Measurements from ENCODE around the gene TEX19. TPM values are rescaled to one million over a fixed set of nuclear protein-coding genes. Genes with fewer than 3 reads are reported as not detected.

The TEX19 gene
- total and polyA plus RNA-seq, 9 of the 15 experiments (the other 6 are each of a cell fraction or from before 2014, with no cell fraction given), result 0.10 to 4.9 (median 1.9) TPM

- TF ChIP-seq HDAC6 (IDR thresholded peaks at IDR 0.05; ENCODE audit: low read depth, low read length) (no peak), MBD1 (CRISPR knock-in tag; IDR thresholded peaks at IDR 0.05) (no peak), THAP12 (CRISPR knock-in tag; IDR thresholded peaks at IDR 0.05) (no peak), ATF7 (IDR thresholded peaks at IDR 0.05) (no peak), ZC3H4 (CRISPR knock-in tag; IDR thresholded peaks at IDR 0.05; ENCODE audit: borderline replicate concordance) (no peak), PRPF4 (IDR thresholded peaks at IDR 0.05; ENCODE audit: insufficient read depth, low read depth, low read length, poor library complexity, severe bottlenecking) (no peak), XRCC3 (IDR thresholded peaks at IDR 0.05) (no peak), NFIC (IDR thresholded peaks at IDR 0.05) (no peak), POLR3G (IDR thresholded peaks at IDR 0.05; ENCODE audit: extremely low read depth, insufficient read length, insufficient replicate concordance) (no peak), TCFL5 (CRISPR knock-in tag; conservative IDR thresholded peaks at IDR 0.05) (no peak), ZZZ3 (IDR thresholded peaks at IDR 0.05) (no peak), CBFA2T3 (IDR thresholded peaks at IDR 0.05) (peak; percentile 12; the same call in 1 of the 2 replicates), ZNF253 (CRISPR knock-in tag; conservative IDR thresholded peaks at IDR 0.05) (no peak)
- TF ChIP-seq, protein P1, sequence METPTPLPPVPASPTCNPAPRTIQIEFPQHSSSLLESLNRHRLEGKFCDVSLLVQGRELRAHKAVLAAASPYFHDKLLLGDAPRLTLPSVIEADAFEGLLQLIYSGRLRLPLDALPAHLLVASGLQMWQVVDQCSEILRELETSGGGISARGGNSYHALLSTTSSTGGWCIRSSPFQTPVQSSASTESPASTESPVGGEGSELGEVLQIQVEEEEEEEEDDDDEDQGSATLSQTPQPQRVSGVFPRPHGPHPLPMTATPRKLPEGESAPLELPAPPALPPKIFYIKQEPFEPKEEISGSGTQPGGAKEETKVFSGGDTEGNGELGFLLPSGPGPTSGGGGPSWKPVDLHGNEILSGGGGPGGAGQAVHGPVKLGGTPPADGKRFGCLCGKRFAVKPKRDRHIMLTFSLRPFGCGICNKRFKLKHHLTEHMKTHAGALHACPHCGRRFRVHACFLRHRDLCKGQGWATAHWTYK (CRISPR knock-in tag; IDR thresholded peaks at IDR 0.05), result no peak
- TF ChIP-seq, protein P2, sequence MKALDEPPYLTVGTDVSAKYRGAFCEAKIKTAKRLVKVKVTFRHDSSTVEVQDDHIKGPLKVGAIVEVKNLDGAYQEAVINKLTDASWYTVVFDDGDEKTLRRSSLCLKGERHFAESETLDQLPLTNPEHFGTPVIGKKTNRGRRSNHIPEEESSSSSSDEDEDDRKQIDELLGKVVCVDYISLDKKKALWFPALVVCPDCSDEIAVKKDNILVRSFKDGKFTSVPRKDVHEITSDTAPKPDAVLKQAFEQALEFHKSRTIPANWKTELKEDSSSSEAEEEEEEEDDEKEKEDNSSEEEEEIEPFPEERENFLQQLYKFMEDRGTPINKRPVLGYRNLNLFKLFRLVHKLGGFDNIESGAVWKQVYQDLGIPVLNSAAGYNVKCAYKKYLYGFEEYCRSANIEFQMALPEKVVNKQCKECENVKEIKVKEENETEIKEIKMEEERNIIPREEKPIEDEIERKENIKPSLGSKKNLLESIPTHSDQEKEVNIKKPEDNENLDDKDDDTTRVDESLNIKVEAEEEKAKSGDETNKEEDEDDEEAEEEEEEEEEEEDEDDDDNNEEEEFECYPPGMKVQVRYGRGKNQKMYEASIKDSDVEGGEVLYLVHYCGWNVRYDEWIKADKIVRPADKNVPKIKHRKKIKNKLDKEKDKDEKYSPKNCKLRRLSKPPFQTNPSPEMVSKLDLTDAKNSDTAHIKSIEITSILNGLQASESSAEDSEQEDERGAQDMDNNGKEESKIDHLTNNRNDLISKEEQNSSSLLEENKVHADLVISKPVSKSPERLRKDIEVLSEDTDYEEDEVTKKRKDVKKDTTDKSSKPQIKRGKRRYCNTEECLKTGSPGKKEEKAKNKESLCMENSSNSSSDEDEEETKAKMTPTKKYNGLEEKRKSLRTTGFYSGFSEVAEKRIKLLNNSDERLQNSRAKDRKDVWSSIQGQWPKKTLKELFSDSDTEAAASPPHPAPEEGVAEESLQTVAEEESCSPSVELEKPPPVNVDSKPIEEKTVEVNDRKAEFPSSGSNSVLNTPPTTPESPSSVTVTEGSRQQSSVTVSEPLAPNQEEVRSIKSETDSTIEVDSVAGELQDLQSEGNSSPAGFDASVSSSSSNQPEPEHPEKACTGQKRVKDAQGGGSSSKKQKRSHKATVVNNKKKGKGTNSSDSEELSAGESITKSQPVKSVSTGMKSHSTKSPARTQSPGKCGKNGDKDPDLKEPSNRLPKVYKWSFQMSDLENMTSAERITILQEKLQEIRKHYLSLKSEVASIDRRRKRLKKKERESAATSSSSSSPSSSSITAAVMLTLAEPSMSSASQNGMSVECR (CRISPR knock-in tag; IDR thresholded peaks at IDR 0.05), result peak; percentile 68; the same call in 1 of the 2 replicates
- TF ChIP-seq, protein P3, sequence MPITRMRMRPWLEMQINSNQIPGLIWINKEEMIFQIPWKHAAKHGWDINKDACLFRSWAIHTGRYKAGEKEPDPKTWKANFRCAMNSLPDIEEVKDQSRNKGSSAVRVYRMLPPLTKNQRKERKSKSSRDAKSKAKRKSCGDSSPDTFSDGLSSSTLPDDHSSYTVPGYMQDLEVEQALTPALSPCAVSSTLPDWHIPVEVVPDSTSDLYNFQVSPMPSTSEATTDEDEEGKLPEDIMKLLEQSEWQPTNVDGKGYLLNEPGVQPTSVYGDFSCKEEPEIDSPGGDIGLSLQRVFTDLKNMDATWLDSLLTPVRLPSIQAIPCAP (CRISPR knock-in tag; IDR thresholded peaks at IDR 0.05; ENCODE audit: borderline replicate concordance), result peak; percentile 79; the same call in 1 of the 2 replicates
These were observed at the start of gene TEX19 (continued) for GRCh38 chr17:82358465-82359350.
